Activated CD4-positive, alpha-beta T cell treated with anti-CD3 and anti-CD28 coated beads, Interleukin-2, amount 50 U/mL, for 16 hours (primary cell): Measurements from ENCODE around the gene GAS2L3.
A peak's percentile ranks its signal among the peaks of the same experiment; 100 is the strongest.
"Not testable (repeated sequence)": the region's sequence is repeated elsewhere in the genome, so short reads cannot be mapped to it uniquely, and the experiment has no call there.

Experiments
- DNase-seq: peaks from one replicate; pipeline ENCODE4 v3.0.0-alpha.2; 2020

GAS2L3 gene

DNA sequence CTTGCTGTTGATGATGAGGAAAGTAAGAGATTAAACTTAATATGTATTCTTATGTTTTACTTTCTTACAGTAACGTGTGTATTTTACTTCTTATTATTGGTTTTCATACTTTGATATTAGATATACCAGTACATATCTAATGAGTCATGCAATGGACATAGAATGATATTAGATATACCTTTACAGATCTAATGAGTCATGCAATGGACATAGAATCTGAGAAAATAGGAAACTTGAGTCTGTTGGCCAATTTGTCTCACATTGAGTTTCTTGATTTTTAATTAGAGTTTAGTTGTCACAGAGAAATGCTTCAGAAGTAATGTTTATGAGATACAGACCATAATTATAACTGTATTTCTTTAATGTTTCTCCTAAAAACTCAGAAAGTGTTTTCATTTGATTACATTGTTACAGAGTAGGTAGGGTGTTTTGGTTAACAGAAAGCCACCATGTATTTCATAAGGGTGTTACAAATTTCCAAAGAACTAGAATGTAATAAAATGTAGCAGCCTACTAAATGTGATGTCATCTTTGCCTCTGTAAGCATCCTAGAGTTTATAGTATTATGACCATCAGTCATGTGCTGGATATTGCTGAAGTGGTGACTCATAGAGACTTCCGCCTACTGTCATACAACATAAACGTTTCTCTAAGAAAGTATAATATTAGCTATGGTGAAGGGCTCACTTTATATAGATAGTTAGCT is 3.0 kb downstream of the GAS2L3 start:
- DNase-seq, result no peak

DNA sequence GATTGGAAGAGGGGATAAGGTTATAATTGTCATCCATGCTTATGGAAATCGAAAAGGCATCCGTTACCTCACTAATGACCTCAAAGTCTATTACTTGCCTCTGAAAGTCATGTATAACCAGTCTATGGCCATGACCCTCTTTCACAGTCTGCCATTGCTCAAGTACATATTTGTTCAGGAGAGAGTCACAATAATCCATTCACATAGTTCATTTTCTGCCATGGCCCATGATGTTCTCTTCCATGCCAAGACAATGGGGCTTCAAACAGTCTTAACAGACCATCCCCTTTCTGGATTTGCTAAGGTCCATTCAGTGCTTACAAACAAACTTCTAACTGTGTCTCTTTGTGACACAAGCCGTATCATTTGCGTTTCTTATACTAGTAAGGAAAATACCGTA is 5.4 kb downstream of the GAS2L3 start:
- DNase-seq, result no peak

DNA sequence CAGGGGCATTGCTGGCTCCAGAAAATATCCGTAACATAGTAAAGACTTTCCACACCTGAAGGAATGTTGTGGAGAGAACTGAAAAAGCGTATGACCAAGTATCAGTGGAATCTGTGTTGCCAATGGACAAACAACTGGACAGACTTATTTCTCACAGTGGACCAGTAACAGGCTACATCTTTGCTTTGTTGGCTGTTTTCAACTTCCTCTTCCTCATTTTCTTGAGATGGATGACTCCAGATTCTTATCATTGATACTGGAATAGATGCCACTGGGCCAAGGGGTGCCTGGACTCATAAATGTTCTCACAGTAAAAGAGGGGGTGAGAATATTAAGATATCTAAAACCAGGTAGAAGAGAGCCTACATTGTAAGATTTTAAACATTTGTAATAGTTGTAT is 6.4 kb downstream of the GAS2L3 start:
- DNase-seq, result no peak

DNA sequence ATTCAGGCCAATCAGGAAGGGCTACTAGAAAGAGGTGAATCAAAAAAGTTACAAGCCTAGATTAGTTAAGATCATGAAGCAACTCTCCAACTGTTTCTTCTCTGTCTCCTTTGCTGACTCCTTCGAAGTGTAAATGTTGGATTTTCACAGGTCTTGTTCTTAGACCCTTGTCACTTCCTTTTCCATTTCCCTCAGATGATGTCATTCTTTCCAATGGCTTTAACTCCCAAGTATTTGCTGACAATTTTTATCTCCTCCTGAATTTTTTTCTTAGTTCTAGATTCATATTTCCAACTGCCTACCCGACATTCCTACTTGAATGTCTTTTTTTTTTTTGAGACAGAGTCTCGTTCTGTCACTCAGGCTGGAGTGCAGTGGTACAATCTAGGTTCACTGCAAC is 10.8 kb downstream of the GAS2L3 start:
- no peak for DNase-seq

DNA sequence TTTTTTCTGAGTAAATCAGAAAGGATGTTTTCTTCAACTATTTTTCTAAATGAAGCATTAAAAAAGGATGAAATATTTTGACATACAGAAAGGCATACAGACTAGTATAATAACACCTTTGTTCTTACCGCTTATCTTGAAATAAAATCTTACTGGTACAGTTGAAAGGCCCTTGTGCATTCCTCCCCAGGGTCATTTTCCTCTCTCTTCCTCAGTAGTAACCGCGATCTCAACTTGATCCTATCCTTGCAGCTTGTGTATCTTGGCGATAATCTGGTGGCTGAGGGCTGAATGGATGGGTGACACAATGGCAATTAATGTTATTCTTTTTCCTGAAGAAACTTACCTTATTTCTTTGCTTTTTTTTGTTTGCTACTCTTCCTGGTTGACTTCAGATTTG is 18.5 kb downstream of the GAS2L3 start:
- DNase-seq, result no peak

DNA sequence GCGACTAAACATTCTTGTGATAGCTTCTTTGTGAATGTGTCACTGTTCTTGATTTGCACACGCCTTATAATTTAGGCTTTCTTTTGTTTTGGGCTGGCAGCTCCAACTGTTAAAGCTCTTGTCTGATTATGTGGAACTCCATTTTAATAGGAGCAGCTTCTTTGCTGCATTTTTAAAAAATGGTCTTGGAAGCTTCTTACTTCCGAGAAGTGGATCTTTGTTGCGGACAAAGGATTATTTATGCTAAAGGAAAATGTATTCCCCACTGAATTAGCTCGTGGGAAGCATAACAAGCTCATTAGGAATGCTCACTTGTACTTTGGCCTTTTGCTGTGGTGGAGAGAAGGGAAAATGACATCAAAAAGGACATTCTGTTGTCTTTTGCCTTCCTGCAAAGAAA is 20.0 kb downstream of the GAS2L3 start:
- DNase-seq, result no peak

DNA sequence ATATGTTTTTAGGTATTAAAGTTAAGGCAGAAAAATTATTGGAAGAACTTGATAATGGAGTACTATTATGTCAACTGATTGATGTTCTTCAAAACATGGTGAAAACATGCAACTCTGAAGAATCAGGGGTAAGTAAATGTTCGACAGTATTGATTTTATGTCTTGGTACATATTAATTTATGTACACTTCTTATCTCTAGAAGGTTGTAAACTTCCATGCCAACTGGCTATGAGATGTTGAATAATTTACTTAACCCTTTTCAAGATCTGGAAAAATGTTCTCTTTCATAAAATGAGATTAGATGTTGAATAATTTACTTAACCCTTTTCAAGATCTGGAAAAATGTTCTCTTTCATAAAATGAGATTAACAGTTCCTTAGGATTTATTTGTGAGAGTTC is 28.1 kb downstream of the GAS2L3 start:
- DNase-seq, result no peak

DNA sequence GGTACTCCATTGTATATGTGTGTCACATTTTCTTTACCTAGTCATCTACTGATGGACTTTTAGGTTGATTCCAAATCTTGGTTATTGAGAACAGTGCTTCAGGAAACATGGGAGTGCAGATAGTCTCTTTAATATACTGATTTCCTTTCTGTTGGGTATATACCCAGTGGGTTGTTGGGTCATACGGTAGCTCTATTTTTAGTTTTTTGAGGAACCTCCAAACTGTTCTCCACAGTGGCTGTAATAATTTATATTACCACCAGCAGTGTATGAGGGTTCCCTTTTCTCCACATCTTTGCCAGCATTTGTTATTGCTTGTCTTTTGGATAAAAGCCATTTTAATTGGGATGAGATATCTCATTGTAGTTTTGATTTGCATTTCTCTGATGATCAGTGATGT is 29.5 kb downstream of the GAS2L3 start:
- not testable (repeated sequence) for DNase-seq

DNA sequence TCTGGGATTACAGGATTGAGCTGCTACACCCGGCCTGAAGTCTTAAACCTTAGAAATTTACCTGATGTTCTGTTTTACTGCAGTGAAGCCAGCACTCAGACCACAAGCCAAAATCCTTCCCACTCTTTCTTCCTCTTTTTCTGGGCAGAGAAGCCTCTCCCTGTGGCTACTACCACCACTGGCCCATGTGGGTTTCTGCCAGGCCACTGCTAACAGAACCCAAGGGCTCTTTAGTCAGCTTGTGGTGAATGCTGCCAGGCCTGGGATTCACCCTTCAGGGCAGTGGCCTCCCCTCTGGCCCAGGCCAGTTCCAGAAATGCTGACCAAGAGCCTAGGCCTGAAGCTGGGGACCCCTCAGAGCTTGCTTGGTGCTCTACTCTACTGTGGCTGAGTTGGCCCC is 35.3 kb downstream of the GAS2L3 start:
- DNase-seq, result no peak

DNA sequence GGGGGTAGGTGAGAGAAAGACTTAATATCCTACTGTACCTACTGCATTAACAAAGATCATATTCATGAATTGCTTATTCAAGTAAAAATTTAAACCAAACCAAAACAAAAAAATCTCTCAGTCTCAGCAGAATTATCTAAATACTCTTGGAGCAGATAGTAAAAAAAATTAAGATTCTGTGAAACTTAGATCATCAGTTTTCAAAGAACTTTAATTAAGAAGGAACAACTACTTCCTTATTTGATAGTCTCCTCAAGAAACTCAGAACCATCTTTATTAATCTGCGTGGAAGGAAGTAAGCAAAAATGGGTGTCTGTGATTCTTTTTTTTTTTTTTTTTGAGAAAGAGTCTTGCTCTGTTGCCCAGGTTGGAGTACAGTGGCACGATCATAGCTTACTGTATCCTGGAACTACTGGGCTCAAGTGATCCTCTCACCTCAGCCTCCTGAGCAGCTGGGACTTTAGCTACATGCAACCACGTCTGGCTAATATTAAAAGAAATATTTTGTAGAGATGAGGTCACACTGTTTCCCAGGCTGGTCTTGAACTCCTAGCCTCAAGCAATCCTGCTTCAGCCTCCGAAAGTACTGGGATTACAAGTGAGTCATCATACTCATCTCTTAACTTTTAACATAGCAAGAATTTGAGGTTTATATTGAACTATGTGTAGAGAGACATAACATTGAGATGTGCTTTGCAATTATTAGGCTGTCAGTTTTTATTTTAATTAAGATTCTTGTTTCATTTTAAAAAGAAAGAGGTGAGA is 37.4 kb downstream of the GAS2L3 start:
- no peak for DNase-seq

DNA sequence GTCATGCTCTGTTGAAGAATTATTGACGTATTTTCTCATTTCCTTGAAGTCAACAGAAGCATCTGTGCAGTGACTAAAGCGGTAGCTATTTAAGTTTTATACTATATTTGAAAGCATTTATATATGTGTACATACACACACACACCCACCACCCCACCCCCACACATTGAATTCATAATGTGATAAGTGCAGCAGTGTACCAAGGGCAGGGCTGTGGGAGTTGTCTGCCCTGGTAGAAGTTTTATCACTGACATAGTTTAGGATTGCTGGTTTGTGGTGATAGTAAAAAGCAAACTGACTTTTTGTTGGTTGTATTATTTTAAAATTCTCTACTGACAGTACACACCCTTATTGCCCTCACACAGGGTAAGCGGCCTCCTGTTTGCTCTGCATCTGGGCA is 39.1 kb downstream of the GAS2L3 start:
- no peak for DNase-seq

DNA sequence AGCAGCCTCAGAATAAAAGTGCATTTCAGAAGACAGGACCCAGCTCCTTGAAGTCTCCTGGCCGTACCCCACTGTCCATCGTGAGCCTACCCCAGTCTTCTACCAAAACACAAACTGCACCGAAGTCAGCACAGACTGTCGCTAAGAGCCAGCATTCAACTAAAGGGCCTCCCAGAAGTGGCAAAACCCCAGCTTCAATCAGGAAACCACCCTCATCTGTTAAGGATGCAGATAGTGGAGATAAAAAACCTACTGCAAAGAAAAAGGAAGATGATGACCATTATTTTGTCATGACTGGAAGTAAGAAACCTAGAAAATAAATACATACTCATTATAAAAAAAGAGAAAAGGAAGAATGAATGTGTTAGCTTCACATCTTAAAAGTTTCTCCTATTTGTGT is 51.1 kb downstream of the GAS2L3 start:
- peak; percentile 10 for DNase-seq

DNA sequence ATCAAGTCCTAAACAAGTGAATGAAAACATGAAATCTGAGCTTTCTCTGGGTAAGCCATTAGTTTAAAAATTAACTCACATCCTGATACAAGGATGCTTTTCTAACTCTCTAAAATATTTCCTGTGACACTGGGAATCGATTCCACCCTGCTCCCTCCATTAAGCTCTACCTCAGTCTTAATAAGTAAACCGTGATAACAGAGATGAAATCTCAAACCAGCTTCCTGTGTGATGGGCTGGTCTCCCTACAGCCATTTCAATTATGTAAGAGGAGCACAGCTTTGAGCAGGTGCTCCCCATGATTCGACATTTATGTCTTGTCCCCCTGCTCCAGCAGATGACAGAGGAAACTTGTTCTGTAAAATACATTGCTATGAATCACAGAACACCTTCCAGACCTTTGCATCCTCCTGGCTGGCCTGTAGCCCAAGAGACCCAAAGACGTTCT is 59.0 kb downstream of the GAS2L3 start:
- DNase-seq, result no peak

DNA sequence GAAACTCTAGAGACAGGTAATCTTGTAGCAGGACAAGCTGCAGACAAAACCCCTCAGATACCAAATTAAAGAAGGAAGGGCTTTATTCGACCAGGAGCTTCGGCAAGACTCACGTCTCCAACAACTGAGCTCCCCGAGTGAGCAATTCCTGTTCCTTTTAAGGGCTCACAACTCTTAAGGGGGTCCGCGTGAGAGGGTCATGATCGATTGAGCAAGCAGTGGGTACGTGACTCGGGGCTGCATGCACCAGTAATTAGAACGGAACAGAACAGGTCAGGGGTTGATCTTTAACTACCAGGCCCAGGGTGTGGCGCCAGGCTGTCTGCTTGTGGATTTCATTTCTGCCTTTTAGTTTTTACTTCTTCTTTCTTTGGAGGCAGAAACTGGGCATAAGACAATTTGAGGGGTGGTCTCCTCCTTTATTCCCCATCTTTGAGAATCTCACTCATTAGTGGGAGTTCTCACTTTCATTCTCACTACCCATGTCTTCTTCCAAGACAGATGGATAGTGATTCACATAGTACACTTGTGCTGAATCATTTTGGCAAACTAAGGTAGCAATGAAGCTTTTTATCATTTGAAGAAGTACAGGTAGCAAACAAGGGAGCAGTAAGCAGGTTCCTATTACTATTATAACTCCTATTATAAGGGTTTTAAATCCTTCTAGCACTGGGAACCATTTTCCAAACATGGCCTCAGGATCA is 59.8 kb downstream of the GAS2L3 start:
- DNase-seq, result not testable (repeated sequence)

DNA sequence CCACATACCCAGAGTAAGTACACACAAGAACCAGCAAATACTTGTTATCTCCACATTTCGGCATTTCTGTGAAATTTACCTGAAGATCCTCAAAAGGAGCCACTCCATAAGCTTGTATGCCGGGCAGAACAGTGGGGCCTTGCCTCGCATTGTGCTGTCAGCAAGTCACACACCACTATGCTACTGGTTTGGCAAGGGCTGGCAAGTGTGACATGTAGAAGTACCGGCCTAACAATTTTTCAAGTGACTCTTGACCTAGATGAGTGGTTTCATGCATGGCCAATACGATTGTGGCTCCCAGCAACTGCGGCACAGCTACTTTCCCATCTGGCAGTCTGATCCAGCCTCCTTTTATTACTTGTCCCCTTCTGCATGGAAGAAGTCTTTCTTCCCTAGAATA is 69.8 kb downstream of the GAS2L3 start:
- DNase-seq, result no peak

DNA sequence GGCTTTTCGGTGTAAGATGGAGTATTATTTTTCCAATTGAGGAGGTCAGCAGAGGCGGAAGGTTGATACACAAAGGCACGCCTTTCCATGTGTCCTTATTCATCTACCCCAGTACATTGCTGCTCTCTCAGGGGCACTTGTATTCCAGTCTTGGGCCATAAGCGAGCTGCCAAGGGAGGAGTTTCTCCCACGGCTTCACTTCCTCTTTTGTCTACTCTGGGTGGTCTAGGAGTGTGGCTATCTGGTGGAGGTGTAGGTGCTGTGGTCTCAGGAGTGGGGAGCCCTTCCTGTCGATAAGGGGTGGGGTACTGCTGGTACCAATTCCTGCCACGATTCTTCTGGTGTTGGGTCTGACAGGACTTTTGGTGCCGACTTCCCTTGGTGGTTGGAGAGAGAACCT is 73.4 kb downstream of the GAS2L3 start:
- DNase-seq, result no peak

DNA sequence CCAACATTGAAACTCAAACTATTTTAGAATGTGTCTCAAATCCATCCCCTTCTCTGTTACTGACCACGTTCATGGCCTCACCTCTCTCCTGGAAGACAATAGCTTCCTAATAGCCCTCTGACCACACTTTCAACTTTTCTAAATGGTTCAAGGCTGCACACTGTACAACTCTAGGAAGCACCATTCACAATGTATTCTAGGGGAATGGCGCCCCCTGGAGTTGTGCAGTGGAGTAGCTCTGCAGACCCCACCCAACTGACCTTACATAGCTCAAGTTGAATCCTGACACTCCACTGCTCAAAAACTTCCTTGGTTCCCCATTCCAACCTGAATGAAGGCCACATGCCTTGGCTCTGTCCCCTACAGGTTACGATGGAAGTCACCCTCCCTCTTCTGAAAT is 77.6 kb downstream of the GAS2L3 start:
- no peak for DNase-seq

DNA sequence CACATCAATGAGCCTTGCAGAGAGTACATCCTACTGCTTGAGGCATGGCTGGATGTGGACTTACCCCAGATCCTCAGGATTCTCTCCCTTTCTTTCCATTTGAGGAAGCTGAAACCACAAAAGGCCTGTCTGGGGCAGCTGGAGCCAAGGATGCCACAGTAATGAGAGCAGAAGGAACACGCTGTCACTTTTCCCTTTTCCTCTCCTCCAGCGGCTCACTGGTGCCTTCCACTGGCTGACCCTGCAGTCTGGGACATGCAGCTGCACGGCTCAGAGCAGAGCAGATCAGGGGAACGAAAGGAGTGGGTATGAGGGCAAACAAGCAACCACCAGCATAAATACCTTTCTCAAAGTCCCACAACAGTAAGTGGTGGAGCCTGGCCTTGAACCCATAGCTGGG is 78.2 kb downstream of the GAS2L3 start:
- DNase-seq, result no peak

DNA sequence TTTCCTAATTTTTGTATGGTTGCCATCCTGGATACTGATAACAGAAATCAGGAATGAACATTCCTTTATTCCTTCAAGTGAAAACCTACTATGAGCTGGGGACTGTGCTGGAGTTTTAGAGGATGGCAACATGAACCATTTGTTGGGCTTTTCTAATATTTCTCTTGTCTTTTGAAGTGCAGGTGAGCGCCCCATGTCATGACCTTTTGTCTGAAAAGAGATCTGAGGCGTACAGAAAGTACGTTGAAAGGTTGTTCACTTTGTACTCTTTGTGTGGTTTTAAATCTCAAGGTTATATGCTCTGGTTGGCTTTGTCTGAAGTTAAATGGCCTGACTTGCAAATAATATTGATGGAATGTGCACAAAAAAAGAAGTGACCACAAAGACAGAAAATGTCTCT is 79.0 kb downstream of the GAS2L3 start:
- DNase-seq, result no peak

DNA sequence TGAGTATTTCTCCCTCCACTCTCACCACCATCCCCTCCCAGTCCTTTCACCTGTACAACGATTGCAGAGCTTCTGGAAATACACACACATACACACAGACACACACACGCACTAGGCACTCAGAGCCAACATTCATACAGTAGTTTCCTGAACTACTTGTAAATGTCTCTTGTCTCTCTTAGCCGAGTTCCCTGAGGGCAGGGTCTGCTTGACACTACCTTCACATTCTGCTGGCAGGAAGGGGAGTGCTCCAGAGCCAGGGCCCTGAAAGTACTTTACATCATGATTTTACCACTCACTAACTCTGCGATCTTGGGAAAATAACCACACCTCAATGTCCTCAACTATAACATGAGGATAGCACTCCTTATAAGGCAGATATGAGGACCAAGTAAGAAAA is 82.7 kb downstream of the GAS2L3 start:
- no peak for DNase-seq

DNA sequence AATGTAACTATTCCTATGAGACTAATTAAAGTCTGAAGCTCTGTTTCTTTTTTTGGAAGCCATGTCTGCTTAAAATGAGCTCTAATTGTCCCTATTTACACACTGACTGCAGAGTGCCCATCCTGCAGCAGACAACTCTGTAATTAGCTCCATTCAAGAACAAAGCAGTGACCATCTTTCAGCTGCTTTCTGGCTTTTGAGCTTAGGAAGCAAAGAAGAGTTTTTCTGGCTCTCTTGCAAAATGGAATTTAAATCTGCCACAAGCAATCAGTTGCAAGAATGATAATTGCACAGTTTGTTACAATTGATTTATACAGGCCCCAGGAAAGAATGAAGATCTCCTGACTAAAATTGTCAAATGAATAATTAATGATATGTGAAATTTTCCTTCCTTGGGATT is 83.4 kb downstream of the GAS2L3 start:
- no peak for DNase-seq

DNA sequence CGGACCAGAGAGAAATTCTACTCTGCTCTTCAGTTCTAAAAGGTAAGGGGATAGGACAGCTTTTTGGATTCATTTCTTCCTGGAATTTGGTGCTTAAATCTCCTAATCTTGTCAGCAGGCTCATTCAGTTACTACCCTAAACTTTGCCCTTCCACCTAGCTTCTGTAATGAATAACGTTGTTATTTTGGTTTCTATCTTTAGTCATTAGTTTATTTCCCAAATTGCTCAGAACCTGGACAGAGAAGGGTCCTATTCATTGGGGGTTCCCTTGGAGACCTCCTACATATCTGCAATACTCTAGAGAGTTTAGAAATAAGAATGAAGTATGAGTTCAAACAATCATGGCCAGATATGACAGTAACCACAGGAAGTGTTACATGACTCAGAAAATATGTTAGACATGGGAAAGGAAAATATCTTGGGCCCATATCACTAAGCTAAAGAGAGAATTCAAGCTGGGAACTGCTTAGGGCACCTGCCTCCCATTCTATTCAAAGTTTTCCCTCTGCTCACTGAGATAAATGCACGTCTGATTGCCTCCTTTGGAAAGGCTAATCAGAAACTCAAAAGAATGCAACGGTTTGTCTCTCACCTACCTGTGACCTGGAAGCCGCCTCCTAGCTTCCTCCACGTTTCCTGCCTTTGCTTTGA is 87.9 kb downstream of the GAS2L3 start:
- no peak for DNase-seq

DNA sequence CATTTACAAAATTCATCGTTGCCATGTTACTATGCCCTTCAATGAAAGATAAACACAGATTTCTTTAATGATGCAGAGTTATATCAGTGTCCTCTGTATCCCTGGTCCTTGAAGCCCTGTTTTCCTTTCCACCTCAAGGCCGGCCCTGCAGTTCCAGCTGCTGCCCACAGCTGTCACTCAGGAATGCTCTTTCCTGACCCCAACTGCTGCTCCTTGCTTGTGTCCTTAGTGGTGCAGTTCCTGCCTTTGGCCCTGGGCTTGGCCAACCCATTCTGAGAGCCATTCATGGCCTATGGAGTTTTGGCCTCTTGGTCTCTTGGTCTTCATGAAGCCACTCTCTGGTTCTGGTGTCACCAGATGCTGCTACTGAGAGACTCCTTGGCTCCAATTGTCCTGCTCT is 93.1 kb downstream of the GAS2L3 start:
- no peak for DNase-seq
